Measurements from ENCODE around the gene TNFRSF1B. TPM values are rescaled to one million over a fixed set of nuclear protein-coding genes. Genes with fewer than 3 reads are reported as not detected.
A peak's percentile ranks its signal among the peaks of the same experiment; 100 is the strongest.
"Not testable (repeated sequence)": the region's sequence is repeated elsewhere in the genome, so short reads cannot be mapped to it uniquely, and the experiment has no call there.

TNFRSF1B gene
- total and polyA plus RNA-seq, 9 of the 15 experiments (the other 6 are each of a cell fraction or from before 2014, with no cell fraction given): 8.8 to 91.3 (median 36.0) TPM

- H3K36me3 ChIP-seq (ENCODE audit: control insufficient read depth, insufficient read depth, low read length); in situ Hi-C loops (cut with MboI); H3K9me1 ChIP-seq (ENCODE audit: control insufficient read depth, insufficient read depth, low read length); H3K27ac ChIP-seq (ENCODE audit: extremely low read depth, low read depth, low read length); DNase-seq (ENCODE audit: extremely low read depth in 1 of 4, low spot score in 3 of 4); H3K27me3 ChIP-seq (ENCODE audit: control insufficient read depth in 2 of 2, insufficient read depth in 2 of 2, low read length in 2 of 2); FAIRE-seq; CTCF ChIA-PET (ENCODE audit: low intra/inter-chr PET ratio); BruUV-seq (replicated peaks); H4K20me1 ChIP-seq (replicated peaks; ENCODE audit: control insufficient read depth, insufficient read depth, low read length); POLR2A ChIA-PET; H3K79me2 ChIP-seq (ENCODE audit: control insufficient read depth, insufficient read depth, low read length); ATAC-seq; H2AFZ ChIP-seq (ENCODE audit: low read depth, low read length); H3K4me2 ChIP-seq (ENCODE audit: insufficient read depth, low read length); H3K4me3 ChIP-seq; intact Hi-C loops (cut with micrococcal nuclease); H3K9ac ChIP-seq (ENCODE audit: insufficient read depth in 1 of 2, low read depth in 2 of 2, low read length in 2 of 2): not testable (repeated sequence)
- peaks cover 13% of the 10 kb centered on the region for H3K9me3 ChIP-seq (replicated peaks; ENCODE audit: control insufficient read depth, insufficient read depth, low read depth, low read length)
- WGBS (ENCODE audit: insufficient coverage, low coverage, missing lambda C conversion rate): 100% methylated on average over 1 of the region's 1 CpG
- H3K4me1 ChIP-seq (replicated peaks in 1 of 2; ENCODE audit: control insufficient read depth in 2 of 2, insufficient read depth in 2 of 2, low read length in 2 of 2): peaks cover 17 to 23% of the 10 kb centered on the region in 2 experiments; a peak in 4 of 5 replicates
- TF ChIP-seq XRCC3 (IDR thresholded peaks at IDR 0.05) (0 out of 2 replicates have a peak, but pooled peaks have one; percentile 55), TRIM28 (IDR thresholded peaks at IDR 0.05) (peak; percentile 97), ZNF280A (IDR thresholded peaks at IDR 0.05; ENCODE audit: low read depth, partially characterized antibody) (peak; percentile 51), CEBPZ (IDR thresholded peaks at IDR 0.05; ENCODE audit: borderline replicate concordance, low read depth, low read length) (peak; percentile 85), CBX5 (IDR thresholded peaks at IDR 0.05; ENCODE audit: borderline replicate concordance, low read depth) (peak; percentile 92), ZFX (CRISPR knock-in tag; IDR thresholded peaks at IDR 0.05) (0 out of 2 replicates have a peak, but pooled peaks have one; percentile 26), ZFP36 (IDR thresholded peaks at IDR 0.05; ENCODE audit: low read depth, low read length, partially characterized antibody) (peak; percentile 95), CBX3 (IDR thresholded peaks at IDR 0.05; ENCODE audit: borderline replicate concordance in 1 of 2, low read length in 2 of 2) (peak in 1 of 2 experiments; percentile 88; a peak in 2 of 3 replicates), TRIM24 (IDR thresholded peaks at IDR 0.05) (peak; percentile 62 to 80), CBX1 (IDR thresholded peaks at IDR 0.05; ENCODE audit: low read depth) (peak; percentile 81; the same call in 1 of the 2 replicates)
These were observed 55.9 kb downstream of the TNFRSF1B start for GRCh38 chr1:12222700-12223099.
